HG02642 (cell line): Measurements from ENCODE around the gene FRAS1.
"Not testable (repeated sequence)": the region's sequence is repeated elsewhere in the genome, so short reads cannot be mapped to it uniquely, and the experiment has no call there.

Source experiments
- ATAC-seq: cut with Tn5 transposase; IDR thresholded peaks from one replicate; pipeline ENCODE4 v1.9.1; 2021; ENCODE audit warnings: mild to moderate bottlenecking; ENCODE audit not compliant: unreplicated experiment, poor library complexity

The FRAS1 gene

DNA sequence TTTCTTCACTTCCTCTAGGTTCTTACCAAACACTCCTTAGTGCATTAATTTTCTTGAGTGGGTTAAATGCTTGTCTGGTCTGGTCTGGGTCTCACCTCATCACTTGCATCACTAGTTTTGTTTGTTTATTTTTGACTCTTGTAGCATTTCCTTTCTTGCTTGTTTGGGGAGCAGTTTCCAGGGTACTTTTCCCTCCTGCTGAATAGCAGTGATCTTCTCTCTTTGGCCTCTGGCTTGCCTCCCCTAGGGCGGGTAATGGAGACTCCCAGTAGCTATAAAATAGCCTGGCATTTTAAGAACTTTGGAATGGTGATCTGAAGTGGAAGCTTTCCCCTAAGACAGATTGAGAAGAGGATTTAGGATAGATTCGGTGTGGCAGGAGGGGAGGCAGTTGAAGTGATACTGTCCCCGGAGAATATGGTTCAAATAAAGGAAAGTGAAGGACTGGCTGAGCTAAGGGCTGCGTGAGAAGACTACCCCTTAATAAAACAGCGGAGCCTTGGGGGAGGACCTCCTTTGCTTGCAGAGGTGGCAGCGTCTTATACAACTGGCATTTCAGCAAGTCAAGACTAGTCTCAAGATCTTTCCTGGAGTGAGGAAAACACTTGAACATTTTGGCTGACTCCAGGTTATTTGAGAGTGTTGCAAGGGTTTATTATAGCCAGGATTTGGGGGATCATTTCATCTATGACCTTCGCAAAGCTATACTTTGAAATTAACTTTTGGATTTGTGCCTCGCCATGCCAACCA is 190.6 kb downstream of the FRAS1 start:
- no peak for ATAC-seq

DNA sequence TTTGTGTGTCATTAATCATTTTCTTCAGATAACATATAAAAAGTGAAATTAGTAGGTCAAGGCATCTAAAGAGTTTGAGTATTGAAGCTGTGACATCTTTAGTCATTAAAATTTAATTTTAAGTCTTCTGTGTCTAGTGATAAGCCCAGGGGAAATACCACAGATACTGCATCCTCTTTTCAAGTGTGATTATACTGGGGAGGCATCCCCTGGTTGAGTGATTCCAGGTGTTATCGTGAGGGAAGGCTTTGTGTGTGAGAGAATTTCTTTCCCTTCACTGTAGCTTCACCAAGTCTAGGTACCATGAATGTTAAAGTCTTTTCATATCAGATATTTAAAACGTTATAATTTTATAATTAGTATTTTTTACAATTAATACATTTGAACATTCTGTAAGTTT is 193.4 kb downstream of the FRAS1 start:
- no peak for ATAC-seq

DNA sequence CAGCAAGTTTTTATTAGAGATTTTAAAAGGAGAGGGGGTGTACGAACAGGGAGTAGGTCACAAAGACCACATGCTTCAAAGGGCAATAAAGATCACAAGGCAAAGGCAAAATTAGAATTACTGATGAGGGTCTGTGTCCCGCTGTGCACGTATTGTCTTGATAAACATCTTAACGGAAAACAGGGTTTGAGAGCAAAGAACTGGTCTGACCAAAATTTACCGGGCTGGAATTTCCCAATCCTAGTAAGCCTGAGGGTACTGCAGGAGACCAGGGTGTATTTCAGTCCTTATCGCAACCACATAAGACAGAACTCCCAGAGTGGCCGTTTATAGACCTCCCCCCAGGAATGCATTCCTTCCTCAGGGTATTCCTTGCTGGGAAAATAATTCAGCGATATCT is 195.7 kb downstream of the FRAS1 start:
- not testable (repeated sequence) for ATAC-seq

DNA sequence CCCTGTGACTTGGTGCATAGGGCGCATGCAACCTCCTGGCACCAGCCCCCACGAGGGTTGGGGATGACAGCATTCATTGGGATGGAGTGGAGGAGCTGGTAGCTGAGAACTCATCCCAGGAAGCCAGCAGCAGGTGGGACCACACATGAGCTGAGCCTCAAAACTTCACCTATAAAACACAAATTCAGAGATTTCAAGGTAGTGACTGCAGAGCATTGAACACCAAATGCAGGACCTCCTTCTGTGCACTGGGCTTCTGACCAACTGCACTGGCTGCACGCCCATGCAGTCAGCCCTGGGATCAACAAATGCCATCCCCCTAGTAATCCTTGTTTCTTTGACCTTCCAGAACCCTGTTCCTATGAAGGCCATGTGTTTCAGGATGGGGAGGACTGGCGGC is 197.8 kb downstream of the FRAS1 start:
- ATAC-seq, result no peak

DNA sequence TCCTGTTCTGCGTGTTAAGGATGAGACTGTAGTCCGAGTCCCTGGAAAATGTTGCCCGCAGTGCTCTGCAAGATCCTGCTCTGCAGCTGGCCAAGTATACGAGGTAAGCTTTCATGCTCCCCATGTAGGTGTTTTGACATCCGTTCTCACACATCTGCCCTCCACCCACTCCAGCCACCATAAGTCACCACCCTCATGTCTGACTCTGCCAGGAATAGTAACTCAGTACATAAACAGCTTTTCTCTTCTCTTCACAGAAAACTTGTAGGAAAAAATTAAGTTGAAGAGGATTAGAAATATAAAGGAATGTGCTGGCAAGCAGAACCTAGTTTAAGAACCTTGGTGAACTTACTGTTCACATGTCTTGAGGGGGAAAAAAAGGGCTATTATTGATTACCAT is 207.9 kb downstream of the FRAS1 start:
- no peak for ATAC-seq

DNA sequence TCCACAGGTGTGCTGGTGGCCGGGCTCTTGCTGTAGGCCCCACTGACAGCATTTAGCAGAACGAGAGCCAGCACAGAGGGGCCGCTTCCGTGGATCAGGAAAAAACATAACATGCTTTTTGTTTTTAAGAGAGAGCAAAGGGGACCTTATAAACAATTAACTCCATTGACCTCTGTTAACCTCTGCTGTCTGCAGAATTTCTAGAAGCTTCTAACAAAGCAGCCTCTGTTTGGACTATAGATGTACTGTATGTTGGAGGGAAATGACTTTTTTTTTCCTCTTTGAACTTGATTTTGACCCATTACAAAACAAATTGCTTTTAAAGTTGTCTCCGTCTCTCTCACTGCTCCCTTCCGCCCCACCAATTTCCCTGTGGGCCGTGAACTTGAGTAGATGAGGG is 210.7 kb downstream of the FRAS1 start:
- no peak for ATAC-seq

DNA sequence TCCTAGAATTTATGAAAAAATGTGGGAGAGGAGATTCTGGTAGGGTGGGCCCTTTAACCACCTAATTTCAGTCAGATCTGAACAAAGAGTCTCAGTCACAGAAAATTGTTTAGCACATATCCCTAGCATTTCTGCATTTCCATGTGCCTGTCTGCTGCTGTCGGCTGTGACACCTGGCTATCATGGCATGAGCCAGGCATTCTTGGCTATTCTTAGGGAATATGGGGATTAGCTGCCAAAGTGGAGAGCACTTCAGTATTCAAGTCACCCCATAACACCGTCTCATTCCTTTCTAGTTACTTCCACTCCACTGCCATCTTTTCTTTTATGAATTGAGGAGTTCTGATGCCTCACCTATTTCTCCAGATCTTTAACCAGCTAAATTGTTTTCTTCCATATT is 211.5 kb downstream of the FRAS1 start:
- no peak for ATAC-seq

DNA sequence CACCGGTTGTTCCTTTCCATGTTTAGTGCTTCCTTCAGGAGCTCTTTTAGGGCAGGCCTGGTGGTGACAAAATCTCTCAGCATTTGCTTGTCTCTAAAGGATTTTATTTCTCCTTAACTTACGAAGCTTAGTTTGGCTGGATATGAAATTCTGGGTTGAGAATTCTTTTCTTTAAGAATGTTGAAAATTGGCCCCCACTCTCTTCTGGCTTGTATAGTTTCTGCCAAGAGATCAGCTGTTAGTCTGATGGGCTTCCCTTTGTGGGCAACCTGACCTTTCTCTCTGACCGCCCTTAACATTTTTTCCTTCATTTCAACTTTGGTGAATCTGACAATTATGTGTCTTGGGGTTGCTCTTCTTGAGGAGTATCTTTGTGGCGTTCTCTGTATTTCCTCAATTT is 218.3 kb downstream of the FRAS1 start:
- ATAC-seq, result not testable (repeated sequence)

DNA sequence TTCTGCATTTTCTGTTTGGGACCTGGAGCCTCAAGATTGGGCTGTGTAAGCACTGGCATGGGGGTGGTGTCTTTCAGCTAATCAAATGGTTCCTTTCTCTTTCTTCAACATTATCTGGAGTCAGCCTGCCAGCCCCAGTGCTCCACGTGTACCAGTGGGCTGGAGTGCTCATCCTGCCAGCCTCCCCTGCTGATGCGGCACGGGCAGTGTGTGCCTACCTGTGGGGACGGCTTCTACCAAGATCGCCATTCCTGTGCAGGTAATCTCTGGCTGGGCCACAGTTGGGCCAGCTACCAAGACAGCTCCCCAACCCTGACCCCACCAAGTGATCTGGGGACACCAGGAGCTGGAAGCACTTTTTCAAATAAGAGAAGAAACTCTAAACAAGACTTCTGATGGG is 229.2 kb downstream of the FRAS1 start:
- ATAC-seq, result no peak

DNA sequence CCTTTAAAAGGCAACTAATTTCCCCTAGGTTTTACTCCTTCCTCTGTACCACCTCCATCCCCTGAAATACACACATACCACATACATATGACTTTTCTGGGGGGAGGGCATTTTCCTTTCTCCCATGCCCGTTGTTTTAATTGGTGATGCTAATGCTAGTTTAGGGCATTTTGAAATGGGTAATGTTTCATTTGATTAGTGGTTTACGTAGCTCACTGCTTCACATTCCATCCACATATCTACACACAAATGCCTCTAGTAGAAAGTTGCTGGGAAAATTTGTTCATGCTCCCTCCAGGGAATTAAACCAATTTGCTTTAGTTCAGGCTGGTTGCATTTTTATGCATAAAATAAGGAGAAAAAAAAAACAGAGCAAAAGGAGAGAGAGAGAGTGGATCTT is 231.2 kb downstream of the FRAS1 start:
- ATAC-seq, result no peak

DNA sequence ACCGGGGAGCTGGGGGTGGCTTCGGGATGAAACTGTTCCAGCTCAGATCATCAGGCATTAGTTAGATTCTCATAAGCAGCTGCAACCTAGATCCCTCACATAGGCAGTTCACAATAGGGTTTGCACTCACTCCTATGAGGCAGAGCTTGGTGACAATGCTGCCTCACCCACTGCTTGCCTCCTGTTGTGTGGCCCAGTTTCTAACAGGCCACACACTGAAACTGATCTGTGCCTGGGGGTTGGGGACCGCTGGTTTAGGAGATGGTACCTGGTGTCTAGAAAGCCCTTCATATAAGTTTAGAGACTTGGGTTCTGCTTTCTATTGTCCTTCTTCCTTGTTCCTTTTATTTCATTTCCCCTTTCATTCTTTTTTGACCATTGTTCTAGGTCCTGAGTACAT is 234.2 kb downstream of the FRAS1 start:
- ATAC-seq, result no peak

DNA sequence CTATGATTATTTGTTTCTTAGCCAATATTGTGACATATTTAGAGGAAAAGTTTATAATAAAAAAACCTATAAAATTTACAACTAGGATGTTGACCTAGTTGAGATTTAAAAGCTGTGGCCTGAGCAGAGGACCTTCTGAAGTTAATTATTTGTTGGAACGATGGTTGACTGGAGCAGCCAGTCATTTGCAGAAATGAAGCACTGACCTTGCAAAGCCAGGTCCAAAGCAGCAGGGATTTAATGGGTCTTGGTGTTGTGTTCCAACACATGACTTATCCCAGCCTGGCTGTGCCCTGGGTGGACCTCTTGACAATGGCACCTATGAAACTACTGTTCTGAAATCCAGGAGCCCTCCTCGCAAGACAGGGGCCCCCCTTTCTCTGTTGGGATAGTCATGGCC is 235.2 kb downstream of the FRAS1 start:
- no peak for ATAC-seq

DNA sequence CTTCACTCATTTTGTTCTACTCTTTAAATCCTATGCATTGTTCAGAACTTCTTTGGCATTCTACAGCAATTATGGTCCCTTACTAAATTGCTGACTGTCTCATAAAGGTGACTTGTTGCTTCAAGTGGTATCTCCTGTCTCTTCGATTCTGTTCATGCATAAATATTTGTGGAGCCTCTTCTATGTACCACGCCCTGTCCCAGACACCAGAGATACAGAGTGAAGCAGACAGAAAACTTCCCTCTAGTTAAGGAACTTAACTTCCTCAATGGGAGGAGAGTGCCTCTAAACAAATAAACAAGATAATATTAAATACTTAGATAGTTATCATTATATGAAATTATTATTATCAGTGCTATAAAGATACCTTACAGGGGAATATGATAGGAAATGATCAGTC is 235.7 kb downstream of the FRAS1 start:
- no peak for ATAC-seq

DNA sequence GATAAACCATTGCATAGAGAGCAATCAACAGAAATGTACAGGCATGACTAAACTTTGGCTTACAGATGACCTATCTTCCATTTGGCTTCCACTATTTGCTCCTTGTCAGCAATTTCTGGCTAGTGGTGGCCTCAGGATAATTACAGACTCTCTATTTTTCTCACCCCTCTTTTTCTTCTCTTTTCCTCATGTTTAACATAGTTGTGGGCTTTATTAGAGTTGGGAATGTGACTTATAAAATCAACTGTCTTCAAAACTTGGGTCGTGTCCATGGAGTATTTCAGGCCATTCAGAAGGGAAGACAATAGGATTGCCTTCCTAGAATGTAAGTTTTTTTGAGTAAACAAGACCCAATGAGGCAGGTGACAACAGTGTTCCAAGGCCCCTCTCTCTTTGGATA is 236.2 kb downstream of the FRAS1 start:
- no peak for ATAC-seq

DNA sequence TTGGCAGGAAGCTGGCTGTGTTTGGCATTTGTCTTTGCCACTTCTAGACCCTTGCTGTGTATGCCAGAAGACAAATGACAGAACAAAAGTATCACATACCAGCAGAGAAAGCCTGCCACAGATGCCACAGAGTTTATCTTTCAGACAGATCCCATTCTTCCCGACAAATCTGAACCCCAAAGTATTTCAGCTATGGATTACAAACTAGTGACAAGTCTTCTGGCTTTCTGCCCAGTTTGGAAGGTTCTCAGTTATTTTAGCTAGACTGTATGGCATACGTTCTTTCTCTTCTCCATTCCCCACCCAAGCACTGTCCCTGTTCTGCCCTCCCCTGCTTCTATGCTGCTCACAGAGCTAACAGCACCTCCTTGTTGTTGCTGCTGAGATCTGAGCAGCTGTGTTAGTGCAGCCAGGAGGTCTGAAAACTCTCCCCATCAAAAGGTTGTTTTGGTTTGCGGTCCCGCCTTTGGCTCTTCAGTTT is 236.7 kb downstream of the FRAS1 start:
- ATAC-seq, result no peak

DNA sequence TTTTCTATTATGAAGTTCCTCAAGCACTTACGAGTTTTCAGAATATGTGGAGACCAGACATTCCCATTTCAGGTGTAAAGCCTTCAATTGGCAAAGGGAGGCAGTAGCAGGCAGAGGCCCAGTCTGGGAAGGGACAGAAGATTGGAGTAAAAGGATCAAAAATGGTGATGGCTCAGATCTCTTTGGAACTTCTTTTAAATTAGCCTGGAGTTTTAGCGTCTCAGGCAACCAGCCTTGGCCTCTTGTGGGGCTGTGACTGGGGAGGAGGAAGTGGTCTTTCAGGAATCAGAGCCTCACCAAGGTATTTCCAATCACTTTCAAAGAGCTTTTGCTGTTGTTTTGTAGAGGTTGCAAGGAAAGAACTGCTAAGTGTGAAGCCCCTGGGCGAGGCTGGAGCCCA is 239.1 kb downstream of the FRAS1 start:
- no peak for ATAC-seq

DNA sequence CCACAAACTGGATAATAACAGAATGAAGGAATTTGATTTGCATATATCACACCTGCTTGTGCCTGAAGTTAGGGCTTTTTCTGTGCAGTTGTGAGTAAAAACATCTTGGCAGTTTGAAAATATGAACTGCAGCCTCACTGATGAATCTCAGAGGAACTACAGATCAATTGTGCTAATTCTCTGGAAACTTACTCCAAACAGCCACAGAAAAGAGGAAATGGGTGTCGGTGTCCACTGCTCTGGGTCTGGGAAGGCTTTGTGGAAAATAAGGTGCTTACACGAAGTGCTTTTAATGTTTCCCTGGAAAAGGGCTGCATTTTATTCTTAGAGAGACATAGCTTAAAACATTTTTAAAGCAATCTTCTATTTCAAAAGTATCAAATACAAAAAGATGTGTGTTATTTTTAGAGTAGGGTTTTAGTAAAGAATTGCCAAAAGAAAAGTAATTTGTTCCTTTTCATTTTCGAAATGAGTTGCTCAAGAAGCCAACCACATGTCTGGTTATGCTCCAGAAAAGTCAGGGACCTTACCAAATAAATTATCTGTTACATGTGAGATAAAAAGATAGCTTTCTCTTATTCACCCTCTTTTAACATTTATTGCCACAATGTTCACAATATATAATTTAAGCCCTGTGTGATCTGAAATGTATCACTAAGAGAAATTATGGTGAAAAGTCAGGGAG is 240.1 kb downstream of the FRAS1 start:
- no peak for ATAC-seq

DNA sequence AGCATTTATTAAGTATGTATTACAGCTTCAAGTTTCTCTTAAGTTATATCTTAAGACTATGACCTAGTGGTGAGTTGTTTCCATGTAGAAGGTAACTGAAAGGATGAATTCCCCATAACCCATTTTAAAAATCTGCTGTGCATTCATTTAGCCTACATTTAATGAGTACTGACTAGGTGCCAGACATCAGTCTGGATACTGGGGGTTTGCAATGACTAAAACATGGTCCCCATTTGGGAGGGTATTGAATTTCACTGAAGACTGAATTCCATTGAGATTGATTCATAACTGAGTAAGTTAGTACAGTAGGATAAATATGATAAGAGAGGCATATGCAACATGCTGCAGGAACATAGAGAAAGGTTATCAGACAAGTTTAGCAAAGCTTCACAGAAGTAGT is 241.5 kb downstream of the FRAS1 start:
- no peak for ATAC-seq

DNA sequence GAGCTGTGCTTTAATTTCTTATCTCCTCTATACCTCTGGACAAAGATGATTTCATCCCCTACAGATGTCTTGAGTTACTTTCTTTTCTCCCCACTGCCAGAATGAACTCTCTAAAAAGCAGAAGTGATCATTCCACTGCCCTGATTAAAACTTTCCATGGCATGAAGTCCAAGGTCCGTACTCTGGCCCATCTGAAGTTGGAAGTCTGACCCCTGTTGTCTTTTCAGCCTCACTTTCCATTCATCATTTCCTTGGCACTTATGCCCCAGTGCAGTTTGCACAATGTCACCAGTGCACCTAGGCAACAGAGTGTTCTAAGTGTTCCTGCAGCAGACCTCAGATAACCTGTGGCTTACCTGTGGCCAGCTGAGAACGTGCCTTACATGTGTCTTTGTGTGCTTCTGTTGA is 242.4 kb downstream of the FRAS1 start:
- ATAC-seq, result no peak

DNA sequence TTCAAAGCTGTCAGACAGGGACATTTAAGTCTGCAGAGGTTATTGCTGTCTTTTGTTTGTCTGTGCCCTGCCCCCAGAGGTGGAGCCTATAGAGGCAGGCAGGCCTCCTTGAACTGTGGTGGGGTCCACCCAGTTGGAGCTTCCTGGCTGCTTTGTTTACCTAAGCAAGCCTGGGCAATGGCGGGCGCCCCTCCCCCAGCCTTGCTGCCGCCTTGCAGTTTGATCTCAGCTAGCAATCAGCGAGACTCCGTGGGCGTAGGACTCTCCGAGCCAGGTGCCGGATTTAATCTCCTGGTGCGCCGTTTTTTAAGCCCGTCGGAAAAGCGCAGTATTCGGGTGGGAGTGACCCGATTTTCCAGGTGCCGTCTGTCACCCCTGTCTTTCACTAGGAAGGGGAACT is 250.1 kb downstream of the FRAS1 start:
- not testable (repeated sequence) for ATAC-seq

DNA sequence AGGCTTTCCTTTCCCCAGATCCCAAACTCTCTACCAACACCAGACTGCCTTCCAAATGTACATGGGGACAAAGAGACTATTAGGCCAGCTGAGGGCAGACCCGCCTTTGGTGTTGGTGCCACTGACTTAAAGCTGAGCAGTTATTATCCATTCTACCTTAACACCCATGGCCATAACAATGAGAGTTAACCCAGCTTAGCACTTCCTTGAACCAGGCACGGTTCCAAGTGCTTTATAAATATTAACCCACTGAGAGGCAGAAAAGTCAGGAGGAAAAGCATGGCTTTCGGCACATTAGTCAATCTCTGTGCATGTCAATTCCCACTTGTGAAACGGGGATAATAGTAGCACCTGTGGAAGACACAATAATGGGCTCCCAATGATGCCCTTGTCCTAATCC is 251.4 kb downstream of the FRAS1 start:
- no peak for ATAC-seq

DNA sequence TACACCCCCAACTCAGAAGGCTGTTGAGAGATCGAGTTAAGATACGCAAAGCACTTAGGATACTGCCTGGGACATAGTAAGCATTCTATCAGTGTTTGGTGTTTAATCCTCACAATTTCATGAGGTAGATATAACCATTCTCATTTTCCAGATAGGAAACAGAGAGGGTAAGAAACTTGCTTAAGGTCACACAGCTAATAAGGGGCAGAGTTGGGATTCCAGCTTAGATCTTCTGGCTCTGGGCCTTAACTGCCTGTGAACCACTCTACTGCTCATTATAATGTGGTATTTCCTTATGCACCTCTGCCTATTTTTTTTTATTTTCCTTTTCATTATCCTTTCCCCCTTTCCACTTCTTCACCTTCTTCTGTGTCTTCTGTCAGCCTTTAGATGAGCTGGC is 252.2 kb downstream of the FRAS1 start:
- ATAC-seq, result no peak
